HG02623 (cell line): ENCODE data around the gene SIX2.

Source experiments
- ATAC-seq: cut with Tn5 transposase; IDR thresholded peaks from one replicate; pipeline ENCODE4 v1.9.1; 2021; ENCODE audit warnings: moderate library complexity; ENCODE audit not compliant: unreplicated experiment

Gene SIX2

DNA sequence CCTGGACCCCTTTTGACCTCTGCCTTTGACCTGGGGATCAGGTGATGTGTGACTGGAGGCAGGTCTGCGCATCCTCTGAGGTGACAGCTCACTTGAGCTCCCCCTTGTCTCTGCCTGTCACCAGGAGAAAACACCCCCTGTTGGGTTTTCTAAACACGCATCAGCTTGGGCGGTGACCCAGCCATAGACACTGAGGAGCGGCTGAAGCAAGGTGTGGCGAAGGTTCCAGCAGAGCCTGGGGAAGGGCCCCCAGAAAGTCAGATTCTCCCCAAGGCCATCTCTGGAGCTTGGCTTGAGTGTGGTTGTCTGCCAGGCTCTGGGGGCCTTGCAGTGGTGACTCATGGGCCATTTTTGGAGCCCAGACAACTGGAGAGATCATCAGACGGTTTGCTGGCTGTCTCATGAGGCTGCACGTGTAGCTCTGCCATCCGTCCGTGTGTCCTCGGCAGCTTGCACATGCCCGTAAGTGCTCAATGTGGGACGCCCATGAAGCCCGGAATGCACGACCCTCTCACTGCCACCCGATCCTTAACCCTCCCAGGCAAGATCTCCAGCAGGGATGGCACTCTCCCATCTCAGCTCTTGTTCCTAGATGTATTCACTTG lies 38.3 kb downstream of the SIX2 start:
- ATAC-seq = no peak

GRCh38 chr2:44969936-44970335 lies 39.3 kb downstream of the SIX2 start:
- no peak for ATAC-seq

DNA sequence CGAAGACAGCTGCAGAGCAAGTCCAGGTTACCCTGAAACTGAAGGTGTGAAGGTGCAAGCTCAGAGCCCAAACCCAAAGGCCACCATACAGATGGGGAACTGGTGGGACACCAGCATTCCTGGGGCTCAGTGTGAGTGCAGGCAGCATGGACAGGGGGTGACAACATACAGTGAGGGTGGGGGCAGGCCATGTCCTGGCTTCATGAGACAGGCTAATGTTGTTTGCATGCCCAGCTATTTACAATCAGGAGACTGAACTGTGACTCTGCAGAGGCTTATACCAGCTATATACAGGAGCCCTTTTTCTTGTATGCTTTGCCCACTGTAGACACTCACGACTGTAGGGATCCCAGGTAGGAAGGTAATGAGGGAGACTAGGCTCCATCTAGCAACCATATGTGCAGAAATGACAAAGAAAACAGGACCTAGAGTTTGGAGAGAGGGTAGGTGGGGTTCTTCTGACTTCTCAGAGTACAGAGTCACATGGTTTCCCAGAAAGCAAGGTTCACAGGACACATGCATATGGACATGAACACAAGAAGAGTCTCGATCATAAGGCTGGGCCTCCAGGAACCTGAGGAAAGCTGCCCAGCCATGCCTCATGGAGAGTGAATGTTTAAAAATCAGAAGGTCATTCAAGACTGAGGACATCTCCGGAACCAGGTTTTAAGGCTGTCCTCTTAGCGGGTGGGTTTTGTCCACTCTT lies 41.4 kb downstream of the SIX2 start:
- no peak for ATAC-seq

DNA sequence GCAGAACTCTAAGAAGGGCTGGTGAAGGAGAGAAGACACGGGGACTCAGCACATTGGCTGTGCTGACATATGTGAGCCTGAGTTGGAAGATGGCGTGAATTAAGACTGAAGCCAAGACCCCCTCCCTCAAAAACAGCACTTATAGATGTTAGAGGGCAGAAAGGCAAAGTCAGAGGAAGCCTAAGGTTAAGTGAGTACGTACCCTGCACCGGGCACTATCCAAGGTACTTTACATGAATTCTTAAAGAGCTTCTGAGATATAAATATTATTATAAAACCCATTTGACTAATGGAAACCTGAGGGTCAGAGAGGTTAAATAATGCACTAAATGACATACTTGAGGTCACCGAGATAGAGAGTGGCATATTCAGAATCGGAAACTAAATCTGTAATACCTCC lies 42.2 kb downstream of the SIX2 start:
- ATAC-seq = no peak

- ATAC-seq = no peak
Observed at GRCh38 chr2:44965684-44966083, 43.6 kb downstream of the SIX2 start.

- ATAC-seq = no peak
Observed at GRCh38 chr2:44964752-44965236, 44.5 kb downstream of the SIX2 start.

- ATAC-seq = no peak
Observed at GRCh38 chr2:44962176-44962695, 47.0 kb downstream of the SIX2 start.

GRCh38 chr2:44960871-44961270 lies 48.4 kb downstream of the SIX2 start:
- no peak for ATAC-seq

- no peak for ATAC-seq
Observed at GRCh38 chr2:44959855-44960254, 49.4 kb downstream of the SIX2 start.

GRCh38 chr2:44957656-44958327 lies 51.5 kb downstream of the SIX2 start:
- no peak for ATAC-seq

DNA sequence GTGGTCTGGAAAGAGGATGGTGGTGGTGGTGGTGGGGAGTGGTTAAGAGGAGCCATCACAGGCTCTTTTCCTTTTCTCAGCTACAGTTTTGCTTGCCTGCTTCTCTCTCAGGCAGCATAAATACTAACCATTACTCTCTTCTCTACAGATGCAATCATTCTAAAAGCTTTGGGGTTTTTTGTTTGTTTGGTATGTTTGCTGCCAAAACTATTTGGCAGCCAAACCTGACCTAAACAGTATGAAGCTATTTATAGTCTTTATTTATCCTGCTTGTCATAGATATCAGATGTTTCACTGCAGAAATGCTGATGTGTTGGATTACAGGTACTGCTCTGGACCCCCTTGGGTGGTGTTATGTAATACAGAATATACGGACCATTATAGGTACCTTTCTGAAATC lies 52.4 kb downstream of the SIX2 start:
- no peak for ATAC-seq

DNA sequence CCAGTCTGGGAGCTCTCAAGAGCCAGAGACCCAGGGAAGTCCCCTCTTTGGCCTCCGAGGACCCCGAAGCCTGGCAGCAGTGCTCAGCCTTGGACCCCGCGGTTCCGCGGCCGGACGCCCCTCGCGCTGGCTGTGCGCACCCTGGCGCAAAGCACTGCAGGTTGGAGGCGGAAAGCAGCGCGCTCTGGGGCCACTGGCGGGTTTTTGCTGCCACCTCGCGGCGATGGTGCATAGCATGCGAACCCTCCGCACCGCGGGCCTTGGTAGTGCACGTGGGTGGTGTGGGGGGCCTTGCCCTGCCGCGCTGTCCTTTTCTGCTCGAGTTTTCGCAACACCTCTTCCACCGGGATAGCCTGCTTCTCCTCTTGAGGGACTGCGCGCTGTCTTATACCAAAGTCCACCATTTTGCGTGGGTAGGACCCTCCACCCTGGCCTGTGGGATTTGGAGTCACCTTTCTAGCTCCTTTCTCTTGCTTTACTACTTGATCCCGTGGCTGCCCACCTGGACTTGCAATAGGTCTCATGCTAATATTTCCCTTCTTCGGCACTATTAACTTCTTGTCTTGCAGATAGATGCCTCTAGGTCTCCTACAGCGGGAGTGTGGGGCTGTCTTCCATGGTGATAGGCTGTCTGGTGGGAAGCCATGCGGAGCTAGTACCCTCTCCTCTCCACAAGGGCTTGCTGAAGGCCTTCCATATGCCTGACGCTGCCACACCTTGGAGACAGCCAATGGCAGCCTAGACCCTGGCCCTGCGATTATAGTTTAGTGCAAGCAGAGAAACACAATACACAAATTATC lies 53.5 kb downstream of the SIX2 start:
- ATAC-seq = no peak
